HG02981 (cell line): ENCODE data around the gene CCDC142.
"Not testable (repeated sequence)": the region's sequence is repeated elsewhere in the genome, so short reads cannot be mapped to it uniquely, and the experiment has no call there.

Source experiments
- ATAC-seq: cut with Tn5 transposase; IDR thresholded peaks from one replicate; pipeline ENCODE4 v1.9.1; 2021; ENCODE audit warnings: mild to moderate bottlenecking, moderate library complexity; ENCODE audit not compliant: unreplicated experiment

Gene CCDC142

GRCh38 chr2:74499267-74499939, 16.6 kb upstream of the CCDC142 start, which contains the start of gene LBX2:
TSS of gene LBX2 (minus strand) at chr2:74499603. CDS start at chr2:74499537, 66 bp downstream.
- ATAC-seq: no peak

DNA sequence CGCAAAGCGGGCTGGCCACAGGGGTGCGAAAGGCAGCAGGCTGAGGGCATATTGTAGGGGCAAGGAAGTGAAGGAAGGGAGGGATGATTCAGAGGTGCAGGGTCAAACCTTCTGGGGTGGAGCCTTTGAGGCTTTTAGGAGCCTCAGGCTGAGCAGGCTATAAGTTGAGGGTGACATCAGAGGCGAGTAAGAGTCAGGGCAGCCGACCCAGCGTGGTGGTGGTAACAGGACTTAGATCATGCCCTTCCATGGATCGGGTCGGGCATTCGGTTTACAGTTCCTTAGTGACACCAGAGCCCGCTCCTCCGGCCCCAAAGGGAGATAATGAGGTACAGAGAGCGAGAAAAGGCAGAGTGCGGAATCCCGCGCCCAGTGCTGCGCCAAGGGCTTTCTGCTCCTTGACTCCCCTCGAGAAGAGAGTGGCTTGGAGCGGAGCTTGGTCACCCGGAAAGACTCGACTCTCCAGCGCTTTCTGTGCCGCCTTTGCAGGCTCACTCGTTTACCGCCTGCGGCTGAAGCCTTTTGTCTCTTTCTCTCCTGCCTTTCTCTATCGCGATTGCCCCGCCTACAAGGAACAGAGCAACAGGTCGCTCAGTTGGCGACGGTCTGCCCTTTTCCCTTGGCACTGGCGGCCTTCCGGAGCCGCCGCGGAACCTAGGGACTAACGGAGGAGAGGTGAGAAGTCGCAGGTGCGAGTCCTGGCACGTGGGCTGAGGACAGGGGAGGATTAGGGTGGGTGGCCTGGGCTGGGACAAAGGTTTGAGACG, 15.9 kb upstream of the CCDC142 start:
- ATAC-seq: no peak

GRCh38 chr2:74497777-74498499, 15.1 kb upstream of the CCDC142 start:
- ATAC-seq: no peak

DNA sequence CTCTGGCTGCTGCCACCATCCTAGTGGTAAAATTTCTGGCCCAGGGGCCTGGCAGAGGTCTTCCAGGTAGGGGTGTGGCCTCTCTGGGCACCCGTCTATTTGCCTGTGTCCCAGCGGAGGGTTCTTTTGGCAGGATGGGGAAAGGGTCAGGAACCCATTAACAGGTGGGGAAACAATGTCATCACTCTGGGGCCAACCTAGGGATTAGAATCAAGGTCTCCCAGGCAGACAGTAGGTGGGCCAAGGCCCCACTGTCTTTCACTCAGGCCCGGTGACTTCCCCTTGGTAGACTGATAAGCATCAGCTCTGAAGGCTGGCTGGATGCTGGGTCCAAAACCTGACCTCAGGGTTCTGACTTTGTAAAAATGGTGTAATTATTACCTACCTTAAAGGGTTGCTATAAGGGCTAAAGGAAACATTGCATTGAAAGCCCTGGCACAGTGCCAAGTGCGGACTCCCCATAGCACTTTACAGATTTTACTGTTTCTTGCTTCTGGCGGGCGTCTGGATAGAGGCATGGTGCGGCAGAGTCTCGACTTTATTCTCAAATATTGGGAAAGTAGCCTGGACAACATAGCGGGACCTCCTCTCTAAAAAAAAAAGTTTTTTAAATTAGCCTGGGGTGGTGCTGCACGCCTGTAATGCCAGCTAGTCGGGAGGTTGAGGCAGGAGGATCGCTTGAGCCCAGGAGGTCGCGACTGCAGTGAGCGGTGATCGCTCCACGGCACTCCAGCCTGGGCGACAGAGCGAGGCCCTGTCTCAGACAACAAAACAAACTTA, 14.4 kb upstream of the CCDC142 start:
- no peak for ATAC-seq

GRCh38 chr2:74495440-74495839, 12.6 kb upstream of the CCDC142 start:
- no peak for ATAC-seq

DNA sequence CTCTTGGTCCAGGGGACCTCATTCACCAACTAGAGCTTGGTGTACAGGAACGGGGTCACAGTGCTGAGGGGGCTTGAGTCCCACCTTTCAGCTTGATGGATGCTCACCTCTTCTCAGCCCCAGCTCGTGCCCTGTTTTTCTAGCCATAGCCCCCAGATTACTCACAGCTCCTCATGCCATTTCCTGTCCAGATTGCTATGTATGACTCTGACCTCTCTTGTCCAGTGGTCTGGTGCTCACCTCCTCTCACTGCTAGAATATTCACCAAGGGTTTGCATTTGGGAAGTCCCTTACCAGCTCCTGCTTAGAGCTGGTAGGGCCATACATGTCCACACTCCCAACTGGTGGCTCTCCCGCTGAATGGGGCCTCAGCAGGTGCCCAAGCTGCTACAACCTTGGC, 10.7 kb upstream of the CCDC142 start:
- ATAC-seq: no peak

DNA sequence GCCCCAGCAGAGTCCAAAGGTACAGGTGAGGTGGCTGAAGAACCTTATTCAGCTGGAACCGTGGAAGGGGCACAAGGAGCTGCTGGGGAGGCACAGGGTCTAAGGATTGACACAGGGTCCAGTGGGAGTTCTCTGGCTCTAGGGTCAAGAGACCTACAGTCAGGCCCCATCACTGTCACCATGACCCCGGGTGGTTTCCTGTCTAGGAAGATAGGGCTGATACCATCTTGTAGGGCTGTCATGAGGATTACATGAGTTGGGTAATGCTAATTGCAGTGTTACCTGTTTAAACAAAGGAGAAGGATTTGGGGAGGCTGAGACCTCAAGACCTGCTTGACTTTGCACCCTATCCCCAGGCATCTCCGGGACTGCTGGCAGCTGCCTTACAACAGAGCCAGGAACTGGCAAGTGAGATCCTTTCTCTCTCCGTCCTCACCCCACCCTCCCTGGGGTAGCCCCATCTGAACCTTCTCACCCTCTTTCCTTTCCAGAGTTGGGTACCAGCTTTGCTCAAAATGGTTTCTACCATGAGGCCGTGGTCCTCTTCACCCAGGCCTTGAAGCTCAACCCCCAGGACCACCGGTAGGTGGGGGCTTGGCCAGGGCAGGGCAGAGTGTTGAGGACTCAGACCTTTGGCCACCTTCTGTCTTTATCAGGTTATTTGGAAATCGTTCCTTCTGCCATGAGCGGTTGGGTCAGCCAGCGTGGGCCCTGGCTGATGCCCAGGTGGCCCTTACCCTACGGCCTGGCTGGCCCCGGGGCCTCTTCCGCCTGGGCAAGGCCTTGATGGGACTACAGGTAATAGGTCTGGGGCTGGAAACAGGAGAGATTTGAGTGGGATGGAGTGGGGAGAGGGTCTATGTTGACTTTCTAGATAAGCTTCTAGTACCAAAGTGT, 9.1 kb upstream of the CCDC142 start:
- no peak for ATAC-seq

DNA sequence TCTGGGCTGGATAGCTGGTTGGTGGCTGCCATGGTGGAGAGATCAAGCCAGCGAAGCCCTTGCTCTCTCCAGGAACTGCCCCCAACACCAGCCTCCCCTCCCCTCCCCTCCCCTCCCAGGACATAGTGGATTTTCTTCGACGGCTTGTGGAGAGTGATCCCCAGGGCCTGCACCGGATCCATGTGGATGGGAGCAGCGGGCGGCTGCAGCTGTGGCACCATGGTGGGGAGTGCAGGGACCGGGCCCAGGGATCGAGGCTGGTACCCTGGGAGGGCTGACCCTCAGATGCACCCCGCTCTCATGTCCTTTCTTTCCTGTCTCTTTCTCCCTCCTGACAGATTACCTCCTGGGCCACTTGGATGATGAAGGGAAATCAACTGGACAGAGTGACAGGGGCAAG, 7.1 kb upstream of the CCDC142 start:
- ATAC-seq: no peak

GRCh38 chr2:74488643-74489481, 6.1 kb upstream of the CCDC142 start:
- ATAC-seq: no peak

DNA sequence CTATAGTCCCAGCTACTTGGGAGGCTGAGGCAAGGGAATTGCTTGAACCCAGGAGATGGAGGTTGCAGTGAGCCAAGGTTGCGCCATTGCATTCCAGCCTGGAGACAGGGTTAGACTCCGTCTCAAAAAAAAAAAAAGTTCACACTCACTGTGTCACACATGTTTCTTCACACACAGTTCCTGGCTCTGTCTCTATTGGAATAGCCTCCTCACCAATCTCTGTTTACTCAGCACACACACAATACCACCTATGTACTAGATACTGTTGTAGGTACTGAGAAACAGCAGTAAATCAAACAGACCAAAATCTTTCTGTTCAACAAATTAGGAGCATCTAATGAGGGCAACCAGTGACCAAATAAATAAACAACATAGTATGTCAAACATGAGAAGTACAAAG, 3.3 kb upstream of the CCDC142 start:
- no peak for ATAC-seq

GRCh38 chr2:74483675-74484164, 922 bp upstream of the CCDC142 start:
- ATAC-seq: not testable (repeated sequence)

DNA sequence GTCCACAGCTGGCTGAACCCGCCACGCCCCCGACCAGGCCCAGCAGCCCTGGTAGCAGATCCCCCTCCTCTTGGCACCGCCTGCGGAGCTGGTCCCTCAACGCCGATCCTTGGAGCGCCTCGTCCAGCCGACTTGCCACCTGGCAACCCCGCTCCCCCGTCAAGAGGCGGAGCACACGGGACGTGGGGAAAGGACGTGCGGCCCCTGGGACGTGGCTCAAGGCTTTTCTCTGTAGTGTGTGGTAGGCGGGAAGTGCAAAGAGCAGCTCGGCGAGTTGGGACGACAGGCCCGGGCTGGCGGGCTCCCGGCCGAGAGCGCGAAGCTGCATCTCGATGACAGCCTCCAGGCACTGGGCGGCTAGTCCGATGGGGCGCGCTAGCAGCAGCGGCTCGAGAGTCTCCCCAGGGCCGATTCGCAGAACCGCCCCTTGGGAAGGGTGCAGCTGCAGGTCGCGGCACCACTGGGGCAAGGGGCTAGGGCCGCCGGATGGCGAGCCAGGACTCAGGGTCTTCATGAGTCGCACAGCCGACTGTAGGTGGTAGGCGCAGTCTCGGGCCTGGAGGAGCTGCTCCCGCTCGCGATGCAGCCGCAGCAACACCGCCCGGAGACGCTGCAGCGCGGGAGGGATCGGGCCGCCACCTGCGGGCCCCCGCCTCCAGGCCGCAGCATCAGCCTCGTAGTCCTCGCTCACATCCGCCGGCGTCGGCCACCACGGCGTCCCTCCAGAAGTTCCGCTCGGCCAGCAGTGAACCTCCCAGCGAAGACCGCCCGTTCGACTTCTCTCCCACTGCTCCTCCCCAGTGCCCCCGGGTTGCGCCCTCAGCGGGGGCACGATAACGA, 617 bp downstream of the CCDC142 start:
- peak; percentile 29 for ATAC-seq

- no peak for ATAC-seq
Measured at GRCh38 chr2:74481431-74481830, 1.4 kb downstream of the CCDC142 start.

GRCh38 chr2:74474899-74475298, 7.9 kb downstream of the CCDC142 start:
- no peak for ATAC-seq

- ATAC-seq: no peak
Measured at GRCh38 chr2:74474481-74474880, 8.3 kb downstream of the CCDC142 start.

GRCh38 chr2:74472945-74473258, 9.9 kb downstream of the CCDC142 start:
- ATAC-seq: peak; percentile 8

DNA sequence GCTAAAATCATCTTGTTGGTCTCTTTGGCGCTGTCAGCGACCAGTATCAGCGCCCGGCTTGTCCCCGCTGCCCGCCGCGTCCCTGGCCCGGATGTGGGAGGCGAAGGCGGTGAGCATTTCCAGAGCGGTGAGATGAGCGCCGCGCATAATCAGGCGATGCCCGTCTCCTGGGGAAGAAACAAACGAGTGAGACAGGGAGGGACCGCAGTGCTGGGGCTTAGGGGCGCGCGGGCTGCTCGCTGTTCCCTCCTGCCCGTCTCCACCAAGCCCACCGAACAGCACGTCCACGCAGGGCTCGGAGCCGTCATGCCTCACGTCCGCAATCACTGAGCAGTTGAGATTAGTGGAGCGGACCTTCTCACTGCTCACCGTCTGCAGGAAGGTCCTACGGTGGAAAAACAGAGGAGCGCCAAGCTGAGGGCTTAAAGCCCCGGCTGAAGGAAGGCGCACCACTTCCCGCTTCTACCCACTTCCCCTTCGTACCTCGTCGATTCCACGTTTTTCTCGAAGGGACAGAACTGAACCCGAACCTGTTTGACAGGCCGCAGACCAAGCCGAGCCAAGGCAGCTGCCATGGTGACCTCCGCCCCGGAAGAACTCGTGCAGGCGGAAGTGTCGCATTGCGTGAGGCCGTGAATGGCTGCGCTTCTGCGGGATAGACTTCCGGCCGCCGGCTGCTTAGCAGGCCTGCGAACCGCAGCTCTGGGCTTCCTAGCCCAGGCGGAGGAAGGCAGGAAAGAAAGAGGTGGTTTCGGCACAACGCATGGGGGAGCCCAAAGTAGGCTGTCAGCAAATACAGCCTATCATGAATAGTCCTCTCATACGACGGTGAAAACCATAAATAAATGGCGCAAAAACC, 10.5 kb downstream of the CCDC142 start, which contains the start of gene MRPL53:
MRPL53 (minus strand) TSS at position 595 of the 859 bp plus-strand sequence; CDS start at position 575, 20 bp downstream.
- ATAC-seq: peak; percentile 77
